OCI-LY1 (cell line): Measurements from ENCODE around the gene STAMBP.

Source experiments
- H2AFZ ChIP-seq: fragments of 200-600 bp; sonication (generic), shearing (Covaris generic); 2 replicates; pipeline ENCODE4 v1.6.0; 2014; ENCODE audit warnings: antibody characterized with exemption, mild to moderate bottlenecking, low read length
- H3F3A ChIP-seq: fragments of 200-600 bp; sonication (generic), shearing (Covaris generic); 2 replicates; pipeline ENCODE4 v1.6.0; 2014; ENCODE audit warnings: mild to moderate bottlenecking, antibody characterized with exemption, low read length, moderate library complexity; ENCODE audit not compliant: insufficient read depth
- H3K27ac ChIP-seq: fragments of 200-600 bp; sonication (generic); 2 replicates; pipeline ENCODE4 v1.5.1; 2014; ENCODE audit warnings: low read length, mixed run types, mild to moderate bottlenecking, low read depth; ENCODE audit not compliant: poor library complexity, severe bottlenecking
- H3K27me3 ChIP-seq: fragments of 200-600 bp; sonication (generic); 2 replicates; pipeline ENCODE4 v1.6.0; 2014; ENCODE audit warnings: antibody characterized with exemption, mild to moderate bottlenecking, low read length, moderate library complexity; ENCODE audit not compliant: insufficient read depth
- H3K36me3 ChIP-seq: fragments of 200-600 bp; sonication (generic); 2 replicates; pipeline ENCODE4 v1.6.1; 2014; ENCODE audit warnings: mild to moderate bottlenecking, antibody characterized with exemption, low read length, moderate library complexity, mixed read lengths; ENCODE audit not compliant: insufficient read depth
- H3K4me1 ChIP-seq: fragments of 200-600 bp; sonication (generic); 2 replicates; pipeline ENCODE4 v1.5.1; 2014; ENCODE audit warnings: mild to moderate bottlenecking, low read length, moderate library complexity; ENCODE audit not compliant: insufficient read depth, severe bottlenecking
- H3K4me2 ChIP-seq: fragments of 200-600 bp; sonication (generic), shearing (Covaris generic); 2 replicates; pipeline ENCODE4 v1.6.1; 2014; ENCODE audit warnings: low read length
- H3K4me3 ChIP-seq: fragments of 200-600 bp; sonication (generic); 2 replicates; pipeline ENCODE4 v1.5.1; 2014; ENCODE audit warnings: low read length, low read depth, mild to moderate bottlenecking, mixed read lengths; ENCODE audit not compliant: poor library complexity, severe bottlenecking
- H3K79me2 ChIP-seq: fragments of 200-600 bp; shearing (Covaris generic); 2 replicates; pipeline ENCODE4 v1.6.1; 2016; ENCODE audit warnings: mixed run types, low read length, mixed read lengths; ENCODE audit not compliant: insufficient read depth
- H3K9ac ChIP-seq: fragments of 200-600 bp; sonication (generic), shearing (Covaris generic); 2 replicates; pipeline ENCODE4 v1.6.1; 2014; ENCODE audit warnings: mild to moderate bottlenecking, low read length, mixed read lengths
- H3K9me2 ChIP-seq: fragments of 200-600 bp; sonication (generic), shearing (Covaris generic); 2 replicates; pipeline ENCODE4 v1.6.1; 2014; ENCODE audit warnings: low read depth, mild to moderate bottlenecking, low read length, mixed read lengths
- H3K9me3 ChIP-seq: fragments of 200-600 bp; shearing (Covaris generic); 2 replicates; pipeline ENCODE4 v1.6.1; 2014; ENCODE audit warnings: low read length, mixed read lengths
- H4K20me1 ChIP-seq: fragments of 200-600 bp; sonication (generic), shearing (Covaris generic); 2 replicates; pipeline ENCODE4 v1.6.0; 2016; ENCODE audit warnings: mild to moderate bottlenecking, low read length; ENCODE audit not compliant: insufficient read depth
- EZH2 ChIP-seq: fragments of 200-600 bp; sonication (generic), shearing (Covaris generic); IDR thresholded peaks from 2 replicates; pipeline ENCODE4 v1.8.0; 2017; ENCODE audit warnings: borderline replicate concordance, mixed run types, mild to moderate bottlenecking, antibody characterized with exemption, low read length, moderate library complexity, mixed read lengths
- TF ChIP-seq, protein P1 (sequence below): fragments of 200-600 bp; sonication (generic), shearing (Covaris generic); IDR thresholded peaks from 2 replicates; pipeline ENCODE4 v1.5.1; 2017; ENCODE audit warnings: mild to moderate bottlenecking, antibody characterized with exemption, low read length, moderate library complexity, mixed read lengths

Gene STAMBP

DNA sequence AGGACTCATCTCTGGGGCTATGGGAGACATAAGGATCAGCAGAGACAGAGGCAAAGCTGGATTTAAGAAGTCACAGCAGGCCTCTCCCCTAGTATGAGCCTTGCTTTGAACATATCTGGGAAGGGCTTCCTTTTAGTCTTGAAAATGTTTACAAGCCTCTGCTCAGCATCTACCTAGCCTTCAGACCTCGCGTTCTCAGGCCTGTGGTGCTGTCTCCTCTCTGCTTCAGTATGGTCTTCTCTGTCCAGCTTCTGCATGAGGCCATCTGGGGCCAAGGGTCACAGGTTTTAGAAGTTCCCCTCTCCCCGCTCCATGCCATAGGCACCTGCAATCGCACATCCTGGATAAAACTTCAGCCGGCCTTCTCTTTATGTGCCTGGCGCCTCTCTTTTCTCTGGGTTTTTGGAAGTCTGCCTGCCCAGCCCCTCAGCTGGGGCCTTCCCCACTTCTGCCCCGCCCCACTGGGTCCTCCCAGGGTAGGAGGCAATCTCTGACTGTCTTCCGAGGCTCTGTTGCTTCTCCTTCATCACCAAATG is 71.1 kb downstream of the STAMBP start:
- H3K9me2 ChIP-seq = no peaks in the 10 kb centered on the region
- no peak overlapping the region for H3K9ac ChIP-seq
- no peaks in the 10 kb centered on the region for H4K20me1 ChIP-seq
- H3K27me3 ChIP-seq = no peaks in the 10 kb centered on the region
- no peaks in the 10 kb centered on the region for H3K36me3 ChIP-seq
- H3K4me1 ChIP-seq = no peaks in the 10 kb centered on the region
- no peaks in the 10 kb centered on the region for H3K79me2 ChIP-seq
- TF ChIP-seq, protein P1, sequence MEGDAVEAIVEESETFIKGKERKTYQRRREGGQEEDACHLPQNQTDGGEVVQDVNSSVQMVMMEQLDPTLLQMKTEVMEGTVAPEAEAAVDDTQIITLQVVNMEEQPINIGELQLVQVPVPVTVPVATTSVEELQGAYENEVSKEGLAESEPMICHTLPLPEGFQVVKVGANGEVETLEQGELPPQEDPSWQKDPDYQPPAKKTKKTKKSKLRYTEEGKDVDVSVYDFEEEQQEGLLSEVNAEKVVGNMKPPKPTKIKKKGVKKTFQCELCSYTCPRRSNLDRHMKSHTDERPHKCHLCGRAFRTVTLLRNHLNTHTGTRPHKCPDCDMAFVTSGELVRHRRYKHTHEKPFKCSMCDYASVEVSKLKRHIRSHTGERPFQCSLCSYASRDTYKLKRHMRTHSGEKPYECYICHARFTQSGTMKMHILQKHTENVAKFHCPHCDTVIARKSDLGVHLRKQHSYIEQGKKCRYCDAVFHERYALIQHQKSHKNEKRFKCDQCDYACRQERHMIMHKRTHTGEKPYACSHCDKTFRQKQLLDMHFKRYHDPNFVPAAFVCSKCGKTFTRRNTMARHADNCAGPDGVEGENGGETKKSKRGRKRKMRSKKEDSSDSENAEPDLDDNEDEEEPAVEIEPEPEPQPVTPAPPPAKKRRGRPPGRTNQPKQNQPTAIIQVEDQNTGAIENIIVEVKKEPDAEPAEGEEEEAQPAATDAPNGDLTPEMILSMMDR = no peak
- TF ChIP-seq EZH2 = no peak
- no peaks in the 10 kb centered on the region for H3K9me3 ChIP-seq
- no peaks in the 10 kb centered on the region for H3F3A ChIP-seq
- H2AFZ ChIP-seq = no peak overlapping the region
- no peak overlapping the region for H3K4me2 ChIP-seq
- H3K4me3 ChIP-seq = no peak overlapping the region
- no peak overlapping the region for H3K27ac ChIP-seq

DNA sequence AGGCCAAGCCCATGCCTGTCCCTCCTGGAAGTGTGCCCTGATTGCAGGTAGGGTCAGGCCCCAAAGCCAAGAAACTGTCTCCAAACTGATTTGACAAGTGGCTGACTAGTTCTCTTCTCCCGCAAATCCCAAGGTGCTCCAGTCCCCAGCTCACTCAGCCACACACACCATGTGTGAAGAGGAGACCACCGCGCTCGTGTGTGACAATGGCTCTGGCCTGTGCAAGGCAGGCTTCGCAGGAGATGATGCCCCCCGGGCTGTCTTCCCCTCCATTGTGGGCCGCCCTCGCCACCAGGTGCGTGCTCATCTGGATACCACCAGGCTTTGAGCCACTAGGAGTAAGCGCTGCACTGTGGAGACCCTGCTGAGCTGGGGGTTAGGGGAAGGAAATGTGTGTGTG is 72.4 kb downstream of the STAMBP start:
- Histone ChIP-seq H3K4me3 (no peak overlapping the region), H2AFZ (no peak overlapping the region), H3K9ac (no peak overlapping the region), H3K27ac (no peak overlapping the region), H3K9me3 (no peaks in the 10 kb centered on the region), H3K36me3 (no peaks in the 10 kb centered on the region), H3F3A (no peaks in the 10 kb centered on the region), H3K4me1 (no peaks in the 10 kb centered on the region), H3K4me2 (no peak overlapping the region), H3K9me2 (no peaks in the 10 kb centered on the region), H3K79me2 (no peaks in the 10 kb centered on the region), H3K27me3 (no peaks in the 10 kb centered on the region), H4K20me1 (no peaks in the 10 kb centered on the region)
- TF ChIP-seq, protein P1 = no peak
- TF ChIP-seq EZH2 = no peak

DNA sequence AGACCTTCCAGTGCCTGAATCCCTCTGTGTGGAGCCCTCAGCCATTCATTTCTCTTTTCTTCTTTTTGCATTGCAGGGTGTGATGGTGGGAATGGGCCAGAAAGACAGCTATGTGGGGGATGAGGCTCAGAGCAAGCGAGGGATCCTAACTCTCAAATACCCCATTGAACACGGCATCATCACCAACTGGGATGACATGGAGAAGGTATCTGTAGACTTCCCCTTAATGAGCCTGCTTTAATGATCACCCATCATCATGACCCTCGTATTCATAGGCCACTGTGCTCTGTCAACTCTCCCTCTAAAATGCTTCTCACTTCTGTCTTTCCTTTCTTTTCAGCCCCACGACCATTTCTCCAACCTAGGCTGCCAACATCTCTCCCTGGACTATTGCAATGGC is 73.5 kb downstream of the STAMBP start:
- no peaks in the 10 kb centered on the region for H3K4me1 ChIP-seq
- H3F3A ChIP-seq = no peaks in the 10 kb centered on the region
- no peaks in the 10 kb centered on the region for H3K79me2 ChIP-seq
- H3K4me2 ChIP-seq = no peak overlapping the region
- H3K27ac ChIP-seq = no peak overlapping the region
- no peaks in the 10 kb centered on the region for H4K20me1 ChIP-seq
- TF ChIP-seq, protein P1 = no peak
- no peak for TF ChIP-seq EZH2
- no peaks in the 10 kb centered on the region for H3K9me3 ChIP-seq
- H3K4me3 ChIP-seq = no peak overlapping the region
- no peaks in the 10 kb centered on the region for H3K27me3 ChIP-seq
- H3K9me2 ChIP-seq = no peaks in the 10 kb centered on the region
- H3K9ac ChIP-seq = no peak overlapping the region
- H3K36me3 ChIP-seq = no peaks in the 10 kb centered on the region
- no peak overlapping the region for H2AFZ ChIP-seq
